ENCODE measurements around the gene SLCO3A1.

DNA sequence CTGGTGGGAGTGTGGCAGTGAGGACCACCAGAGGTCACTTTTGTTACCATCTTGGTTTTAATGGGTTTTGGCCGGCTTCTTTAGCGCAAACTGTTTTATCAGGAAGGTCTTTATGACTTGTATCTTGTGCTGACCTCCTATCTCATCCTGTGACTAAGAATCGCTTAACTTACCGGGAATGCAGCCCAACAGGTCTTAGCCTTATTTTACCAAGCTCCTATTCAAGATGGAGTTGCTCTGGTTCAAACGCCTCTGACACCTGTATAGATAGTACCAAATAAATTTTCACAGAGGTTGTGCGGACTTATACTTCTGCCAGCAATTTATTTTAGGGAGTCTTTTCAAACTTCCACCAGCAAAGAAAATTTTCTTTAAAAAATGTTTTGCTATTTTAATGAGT lies 13.6 kb upstream of the SLCO3A1 start:
- TF ChIP-seq, protein P1, sequence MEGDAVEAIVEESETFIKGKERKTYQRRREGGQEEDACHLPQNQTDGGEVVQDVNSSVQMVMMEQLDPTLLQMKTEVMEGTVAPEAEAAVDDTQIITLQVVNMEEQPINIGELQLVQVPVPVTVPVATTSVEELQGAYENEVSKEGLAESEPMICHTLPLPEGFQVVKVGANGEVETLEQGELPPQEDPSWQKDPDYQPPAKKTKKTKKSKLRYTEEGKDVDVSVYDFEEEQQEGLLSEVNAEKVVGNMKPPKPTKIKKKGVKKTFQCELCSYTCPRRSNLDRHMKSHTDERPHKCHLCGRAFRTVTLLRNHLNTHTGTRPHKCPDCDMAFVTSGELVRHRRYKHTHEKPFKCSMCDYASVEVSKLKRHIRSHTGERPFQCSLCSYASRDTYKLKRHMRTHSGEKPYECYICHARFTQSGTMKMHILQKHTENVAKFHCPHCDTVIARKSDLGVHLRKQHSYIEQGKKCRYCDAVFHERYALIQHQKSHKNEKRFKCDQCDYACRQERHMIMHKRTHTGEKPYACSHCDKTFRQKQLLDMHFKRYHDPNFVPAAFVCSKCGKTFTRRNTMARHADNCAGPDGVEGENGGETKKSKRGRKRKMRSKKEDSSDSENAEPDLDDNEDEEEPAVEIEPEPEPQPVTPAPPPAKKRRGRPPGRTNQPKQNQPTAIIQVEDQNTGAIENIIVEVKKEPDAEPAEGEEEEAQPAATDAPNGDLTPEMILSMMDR (IDR thresholded peaks at IDR 0.05; ENCODE audit: low read depth, low read length, missing input control): no peak
- no peak for TF ChIP-seq JUND (IDR thresholded peaks at IDR 0.05)
- no peak for TF ChIP-seq SP1 (IDR thresholded peaks at IDR 0.05)
- no peak for TF ChIP-seq GABPA (IDR thresholded peaks at IDR 0.05 in 1 of 2, conservative IDR thresholded peaks at IDR 0.05 in 1 of 2)
- TF ChIP-seq YY1 (IDR thresholded peaks at IDR 0.05): no peak
- TF ChIP-seq REST (IDR thresholded peaks at IDR 0.05): no peak
- TF ChIP-seq TAF1 (conservative IDR thresholded peaks at IDR 0.05): no peak
- no peak for TF ChIP-seq RXRA (IDR thresholded peaks at IDR 0.05)
